HepG2 (cell line): Measurements from ENCODE around the gene MYOZ3. TPM values are rescaled to one million over a fixed set of nuclear protein-coding genes. Genes with fewer than 3 reads are reported as not detected.

ENCODE experiments used
- ATAC-seq: fragments of 200-7000 bp; cut with Tn5 transposase; 3 replicates; pipeline ENCODE4 v1.9.1; 2020; ENCODE audit warnings: mild to moderate bottlenecking, moderate library complexity
- BruUV-seq: library from RNA; stranded (reverse); fragments of 400-500 nt; replicated peaks from 2 replicates; lab custom pipeline; 2021; lab: Mats Ljungman, UMichigan
- CTCF ChIA-PET: fragments of 300-600 bp; formaldehyde crosslinking; extraction: SDS; loops from one replicate; lab custom pipeline; 2021; ENCODE audit warnings: low total read pairs, inconsistent platforms, low intra/inter-chr PET ratio; lab: Yijun Ruan, JAX
- POLR2A ChIA-PET: fragments of 350-600 bp; sonication (Branson Sonifier 250); formaldehyde crosslinking; loops from one replicate; lab custom pipeline; 2020; ENCODE audit warnings: antibody characterized with exemption, inconsistent platforms; lab: Yijun Ruan, JAX
- DNase-seq: peaks from one replicate; pipeline ENCODE4 v3.0.0-alpha.2; 2015; ENCODE audit warnings: low spot score
- FAIRE-seq: peaks from 3 replicates; lab custom pipeline; 2011; peaks lifted over from hg19 to GRCh38; lab: Jason Lieb, UNC
- H2AFZ ChIP-seq: one replicate; pipeline ENCODE4 v1.6.1; 2011; ENCODE audit warnings: low read length, inconsistent platforms
- H3K27ac ChIP-seq: fragments of 300-600 bp; 3 replicates; pipeline ENCODE4 v1.8.0; 2011; ENCODE audit warnings: mixed run types, mild to moderate bottlenecking, mixed read lengths, low read length, inconsistent platforms; ENCODE audit not compliant: insufficient read depth; ENCODE audit errors: extremely low read length
- H3K27me3 ChIP-seq, 2 experiments: fragments of 200-600 bp in 1 of 2; 2 replicates in 1 of 2; 3 replicates in 1 of 2; pipeline versions ENCODE4 v1.6.0 to v1.8.0; 2011; ENCODE audit warnings: low read length in 2 of 2, mild to moderate bottlenecking in 2 of 2, moderate library complexity in 2 of 2, inconsistent platforms in 1 of 2; ENCODE audit not compliant: insufficient read depth in 2 of 2, control insufficient read depth in 1 of 2
- H3K36me3 ChIP-seq, 2 experiments: fragments of 200-600 bp in 1 of 2; replicated peaks in 1 of 2; 2 replicates in 1 of 2; 3 replicates in 1 of 2; pipeline versions ENCODE4 v1.5.1 to v1.8.0; 2011; ENCODE audit warnings: low read length in 2 of 2, inconsistent platforms in 1 of 2; ENCODE audit not compliant: insufficient read depth in 2 of 2, control insufficient read depth in 1 of 2
- H3K4me1 ChIP-seq: 2 replicates; pipeline ENCODE4 v1.5.1; 2012; ENCODE audit warnings: low read length, inconsistent platforms; ENCODE audit not compliant: insufficient read depth
- H3K4me2 ChIP-seq: 2 replicates; pipeline ENCODE4 v1.6.0; 2011; ENCODE audit warnings: low read depth, low read length, inconsistent platforms
- H3K4me3 ChIP-seq, 3 experiments: fragments of 200-600 bp in 1 of 3; sonication (generic), shearing (Covaris generic) in 1 of 3; replicated peaks in 1 of 3; 2 replicates each; pipeline ENCODE4 v1.5.1; 2011 to 2016; ENCODE audit warnings: low read length in 3 of 3, inconsistent platforms in 2 of 3, low read depth in 2 of 3, mild to moderate bottlenecking in 2 of 3, control low read depth in 1 of 3, mixed read lengths in 1 of 3; ENCODE audit not compliant: insufficient read depth in 1 of 3
- H3K79me2 ChIP-seq: one replicate; pipeline ENCODE4 v1.6.1; 2011; ENCODE audit warnings: low read length, inconsistent platforms; ENCODE audit not compliant: insufficient read depth
- H3K9ac ChIP-seq: 2 replicates; pipeline ENCODE4 v1.6.0; 2011; ENCODE audit warnings: mild to moderate bottlenecking, low read depth, low read length, inconsistent platforms; ENCODE audit not compliant: insufficient read depth
- H3K9me3 ChIP-seq: 2 replicates; pipeline ENCODE4 v1.5.1; 2012; ENCODE audit warnings: mild to moderate bottlenecking, low read length
- H4K20me1 ChIP-seq: 2 replicates; pipeline ENCODE4 v1.6.0; 2011; ENCODE audit warnings: inconsistent platforms, mild to moderate bottlenecking, low read length, moderate library complexity; ENCODE audit not compliant: insufficient read depth
- CENPX ChIP-seq: sonication (generic); formaldehyde crosslinking; IDR thresholded peaks from 2 replicates; pipeline ENCODE4 v1.9.0; 2021; ENCODE audit warnings: mild to moderate bottlenecking, missing genetic modification reagents, moderate library complexity
- GZF1 ChIP-seq: sonication (generic); formaldehyde crosslinking; IDR thresholded peaks from 2 replicates; pipeline ENCODE4 v1.5.1; 2020; ENCODE audit warnings: mild to moderate bottlenecking, missing genetic modification reagents
- KLF12 ChIP-seq: sonication (generic); formaldehyde crosslinking; IDR thresholded peaks from 2 replicates; pipeline ENCODE4 v1.4.0; 2020; ENCODE audit warnings: missing genetic modification reagents, borderline replicate concordance
- PRPF4 ChIP-seq: fragments of 200-400 bp; formaldehyde crosslinking; IDR thresholded peaks from 2 replicates; pipeline ENCODE4 v1.6.1; 2016; ENCODE audit warnings: low read length, low read depth; ENCODE audit not compliant: poor library complexity, severe bottlenecking
- TMF1 ChIP-seq: sonication (generic); formaldehyde crosslinking; IDR thresholded peaks from 2 replicates; pipeline ENCODE4 v1.8.1; 2022; ENCODE audit warnings: low read depth, missing genetic modification reagents
- YY1 ChIP-seq: IDR thresholded peaks from 2 replicates; pipeline ENCODE4 v1.6.1; 2011; ENCODE audit warnings: low read length, low read depth, moderate library complexity, mild to moderate bottlenecking; ENCODE audit not compliant: insufficient read depth, insufficient replicate concordance
- ZBTB7A ChIP-seq: sonication (generic); formaldehyde crosslinking; IDR thresholded peaks from 2 replicates; pipeline ENCODE4 v1.8.0; 2022; ENCODE audit warnings: mild to moderate bottlenecking, missing genetic modification reagents
- ZNF549 ChIP-seq: sonication (generic); formaldehyde crosslinking; IDR thresholded peaks from 2 replicates; pipeline ENCODE4 v1.5.0; 2020; ENCODE audit warnings: missing genetic modification reagents
- ZNF766 ChIP-seq: sonication (generic); formaldehyde crosslinking; IDR thresholded peaks from 2 replicates; pipeline ENCODE4 v1.5.0; 2020; ENCODE audit warnings: missing genetic modification reagents, borderline replicate concordance
- WGBS: methylation state at CpG from one replicate; pipeline ENCODE4 v1.1.6; 2017; ENCODE audit warnings: low lambda C conversion rate; 5-methylcytosine and 5-hydroxymethylcytosine counted together
- in situ Hi-C: cut with HindIII; loops from 2 replicates; pipeline ENCODE4 v1.10.0; 2017; ENCODE audit warnings: low pct_unique_long_range_greater_than_20kb; ENCODE audit not compliant: extremely low pct_ligation_motif_present
- intact Hi-C: fragments of 100-400 bp; cut with micrococcal nuclease; formaldehyde crosslinking; loops from one replicate; pipeline ENCODE4 v1.10.0; 2022; ENCODE audit not compliant: unreplicated experiment
- polyA plus RNA-seq, 8 experiments: library from polyadenylated mRNA; depleted of rRNA in 3 of 8; stranded (reverse) in 7 of 8; unstranded in 1 of 8; fragments of >200 nt; fragmentation: Illumina TruSeq in 4 of 8; extraction: Trizol in 4 of 8; gene quantifications; 2 replicates each; pipeline versions ENCODE4 v1.2.1 to v1.2.3, GENCODE V29; 2011 to 2016; ENCODE audit warnings: low read depth in 4 of 8, missing spikeins in 1 of 8, mixed read lengths in 1 of 8; ENCODE audit not compliant: insufficient read depth in 1 of 8
- total RNA-seq, 5 experiments: library from RNA; depleted of rRNA; stranded (reverse); fragments of >200 nt; fragmentation: Illumina TruSeq; extraction: Trizol; gene quantifications; 2 replicates each; pipeline ENCODE4 v1.2.3, GENCODE V29; 2016; ENCODE audit warnings: low read depth in 1 of 5

The MYOZ3 gene
- total and polyA plus RNA-seq, 2 of the 13 experiments (the other 11 are each of a cell fraction or from before 2014, with no cell fraction given): 0.05 TPM; not detected in 1

- FAIRE-seq: no peak
- Histone ChIP-seq H3K4me1 (peaks cover 18% of the 10 kb centered on the region), H3K9me3 (no peaks in the 10 kb centered on the region), H2AFZ (no peak overlapping the region), H3K27ac (no peak overlapping the region), H3K79me2 (no peaks in the 10 kb centered on the region), H4K20me1 (no peaks in the 10 kb centered on the region), H3K27me3 (peaks cover 4 to 32% of the 10 kb centered on the region in 2 experiments; a peak in 4 of 5 replicates), H3K36me3 (no peaks in the 10 kb centered on the region), H3K9ac (no peak overlapping the region), H3K4me2 (no peak overlapping the region), H3K4me3 (no peak overlapping the region)
- TF ChIP-seq PRPF4 (no peak), GZF1 (CRISPR knock-in tag) (no peak), ZNF766 (CRISPR knock-in tag) (no peak), TMF1 (no peak), KLF12 (CRISPR knock-in tag) (no peak), CENPX (CRISPR knock-in tag) (no peak), ZBTB7A (no peak), ZNF549 (CRISPR knock-in tag) (no peak), YY1 (no peak)
- 38% methylated on average over 4 of the region's 4 CpGs for WGBS
- intact Hi-C loops: no loop called here
- ATAC-seq: no peak
- no TSS peak for BruUV-seq
- in situ Hi-C loops: loop anchor here (25.0 kb wide), 1 partner anchor 198 kb away; no protein-coding TSS in a partner anchor
- CTCF ChIA-PET: no interaction called here
- no peak for DNase-seq
- POLR2A ChIA-PET: no interaction called here
Observed at GRCh38 chr5:150660108-150660831, 781 bp upstream of the MYOZ3 start.
